GM19463 (cell line): ENCODE results near the gene E4F1.
"Not testable (repeated sequence)": the region's sequence is repeated elsewhere in the genome, so short reads cannot be mapped to it uniquely, and the experiment has no call there.

Experiments
- ATAC-seq: cut with Tn5 transposase; IDR thresholded peaks from one replicate; pipeline ENCODE4 v1.9.1; 2021; ENCODE audit warnings: mild to moderate bottlenecking, moderate library complexity; ENCODE audit not compliant: unreplicated experiment

The E4F1 gene

DNA sequence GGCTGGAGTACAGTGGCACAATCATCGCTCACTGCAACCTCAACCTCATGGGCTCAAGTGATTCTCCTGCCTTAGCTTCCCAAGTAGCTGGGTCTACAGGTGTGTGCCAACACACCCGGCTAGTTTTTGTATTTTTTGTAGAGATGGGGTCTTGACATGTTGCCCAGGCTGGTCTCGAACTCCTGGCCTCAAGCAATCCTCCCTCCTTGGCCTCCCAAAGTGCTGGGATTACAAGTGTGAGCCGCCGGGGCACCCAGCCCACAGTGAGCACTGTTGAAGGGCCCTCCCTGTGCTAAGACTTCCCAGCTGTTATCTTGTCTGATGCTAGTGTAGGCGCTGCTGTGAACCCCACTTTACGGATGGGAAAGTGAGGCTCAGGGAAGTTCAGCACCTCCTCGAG, 35.0 kb upstream of the E4F1 start:
- ATAC-seq, result no peak

DNA sequence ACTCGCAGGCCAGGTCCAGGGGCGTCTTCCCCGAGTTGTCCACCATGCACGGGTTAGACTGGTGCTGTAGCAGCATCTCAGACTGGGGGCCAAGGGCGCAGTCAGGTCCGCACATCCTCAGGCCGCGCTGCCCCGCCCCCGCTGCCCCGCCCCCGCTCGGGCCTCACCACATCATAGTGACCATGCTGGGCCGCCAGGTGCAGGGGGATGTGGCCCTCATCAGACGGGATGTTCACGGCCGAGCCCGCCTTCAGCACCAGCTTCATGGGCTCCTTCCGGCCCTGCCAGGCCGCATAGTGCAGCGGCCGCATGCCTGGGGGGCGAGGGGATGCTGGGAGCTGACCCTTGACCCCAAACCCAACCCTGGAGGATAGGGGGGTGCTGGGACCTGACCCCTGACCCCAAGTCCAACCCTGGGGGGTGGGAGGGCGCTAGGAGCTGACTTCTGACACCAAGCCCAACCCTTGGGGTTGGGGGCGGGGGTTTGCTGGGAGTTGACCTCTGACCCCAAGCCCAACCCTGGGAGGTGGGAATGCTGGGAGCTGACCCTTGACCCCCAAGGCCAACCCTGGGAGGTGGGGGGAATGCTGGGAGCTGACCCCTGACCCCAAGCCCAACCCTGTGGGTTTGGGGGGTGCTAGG, 34.0 kb upstream of the E4F1 start:
- ATAC-seq, result no peak

DNA sequence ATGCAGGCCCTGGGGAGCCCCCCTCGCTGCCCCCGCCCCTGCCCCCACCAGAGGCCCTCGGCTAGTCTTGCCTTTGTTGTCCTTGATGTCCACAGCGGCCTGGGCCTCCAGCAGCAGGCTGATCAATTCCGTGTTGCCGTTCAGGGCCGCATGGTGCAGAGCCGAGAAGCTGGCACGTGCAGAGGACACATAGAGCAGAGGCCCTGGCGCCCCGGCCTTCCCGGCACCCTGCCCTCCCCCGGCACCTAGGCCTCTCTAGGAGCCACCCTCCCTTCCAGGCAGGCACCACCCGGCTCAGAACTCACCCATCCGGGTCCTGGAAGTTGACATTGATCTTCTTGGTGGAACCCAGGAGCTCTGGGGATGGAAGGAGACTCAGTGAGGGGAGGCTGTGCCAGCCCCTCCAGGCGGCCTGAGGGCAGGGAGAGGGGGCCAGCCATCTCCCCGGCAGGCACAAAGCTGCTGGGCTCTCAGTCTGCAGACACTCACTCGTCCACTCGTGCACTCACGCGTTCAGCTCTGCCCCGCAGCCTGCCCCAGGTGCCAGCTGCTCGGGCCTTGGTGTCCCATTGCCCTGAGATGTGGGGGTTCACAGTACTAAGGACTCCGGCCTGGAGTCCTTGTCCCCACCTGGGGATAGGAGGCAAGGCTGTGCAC, 33.3 kb upstream of the E4F1 start:
- ATAC-seq, result no peak

DNA sequence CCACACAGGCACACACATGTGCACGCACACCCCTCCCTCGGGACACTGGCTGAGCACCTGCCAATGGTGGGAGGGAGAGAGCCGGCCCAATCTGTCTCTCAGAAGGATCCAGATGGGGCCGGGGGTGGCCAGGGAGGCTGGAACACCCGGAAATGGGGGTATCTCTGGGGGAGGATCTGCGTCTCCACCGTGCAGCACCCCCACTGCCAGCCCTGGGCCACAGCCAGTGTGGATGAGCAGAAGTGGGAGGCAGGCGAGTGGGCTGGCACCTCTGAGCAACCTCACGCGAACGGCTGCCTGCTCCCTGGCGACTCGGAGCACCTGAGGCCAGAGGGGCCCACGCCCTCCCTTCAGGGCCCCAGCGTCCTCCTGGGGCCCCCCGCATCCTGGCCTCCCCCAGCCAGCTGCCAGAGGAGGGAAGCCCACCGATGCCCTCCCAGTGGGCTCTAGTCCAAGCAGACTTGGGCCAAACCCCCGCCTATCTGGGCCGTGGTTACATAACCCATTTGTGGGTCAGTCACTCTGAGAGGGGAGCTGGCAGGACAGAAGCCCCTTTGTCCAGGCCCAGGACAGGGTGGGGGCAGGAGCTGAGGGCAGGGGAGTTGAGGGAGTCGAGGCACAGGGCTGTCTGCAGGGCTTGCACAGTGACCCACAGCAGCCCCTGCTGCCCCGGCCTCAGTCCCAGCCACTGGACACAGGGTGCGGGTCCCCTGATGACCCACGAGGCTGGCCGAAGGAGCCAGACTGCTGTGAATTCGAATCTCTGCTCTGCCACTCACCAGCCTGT, 32.5 kb upstream of the E4F1 start:
- ATAC-seq, result no peak

DNA sequence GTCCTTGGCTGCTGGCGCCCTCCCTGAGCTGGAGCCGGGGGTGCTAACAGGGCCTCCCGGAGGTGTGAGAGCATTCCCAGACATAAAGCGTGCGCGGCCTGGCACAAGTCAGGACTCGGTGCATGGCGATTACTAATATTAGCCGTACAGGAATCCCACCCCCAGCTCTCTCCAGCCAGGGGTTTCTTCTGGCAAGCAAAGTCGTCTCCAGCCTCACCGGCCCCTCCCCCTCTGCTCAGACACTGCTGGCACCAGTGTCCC, 32.0 kb upstream of the E4F1 start:
- no peak for ATAC-seq

DNA sequence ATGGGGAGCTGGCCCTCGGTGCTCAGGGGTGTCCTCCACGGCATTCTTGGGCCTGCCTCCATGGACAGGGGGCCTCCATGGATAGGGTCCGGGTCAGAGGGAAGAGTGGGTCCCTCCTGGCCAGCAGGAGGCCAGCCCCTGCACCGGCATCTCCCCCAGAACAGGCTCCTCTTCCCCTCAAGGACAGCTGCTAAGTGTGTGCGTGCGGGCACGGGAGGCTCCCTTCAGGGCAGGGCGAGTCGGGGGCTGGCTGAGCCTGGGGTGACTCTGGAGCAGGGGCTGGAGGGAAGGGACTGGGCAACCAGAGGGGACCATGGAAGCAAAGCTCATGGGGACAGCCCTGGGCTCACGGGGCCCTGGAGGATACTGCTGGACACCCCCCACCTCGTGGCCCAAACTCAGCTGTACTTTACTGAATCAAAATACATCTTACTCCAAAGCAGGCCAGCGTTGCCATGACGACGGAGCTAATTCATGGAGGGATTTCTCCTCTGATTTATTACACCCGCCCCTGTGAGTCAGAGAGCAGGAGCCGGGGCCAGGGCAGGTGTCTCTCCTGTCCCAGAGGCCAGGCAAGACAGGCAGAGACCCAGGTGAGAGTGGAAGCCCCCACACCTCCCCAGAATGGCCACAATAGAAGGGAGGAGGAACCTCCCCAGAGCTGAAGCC, 29.1 kb upstream of the E4F1 start:
- ATAC-seq, result no peak

DNA sequence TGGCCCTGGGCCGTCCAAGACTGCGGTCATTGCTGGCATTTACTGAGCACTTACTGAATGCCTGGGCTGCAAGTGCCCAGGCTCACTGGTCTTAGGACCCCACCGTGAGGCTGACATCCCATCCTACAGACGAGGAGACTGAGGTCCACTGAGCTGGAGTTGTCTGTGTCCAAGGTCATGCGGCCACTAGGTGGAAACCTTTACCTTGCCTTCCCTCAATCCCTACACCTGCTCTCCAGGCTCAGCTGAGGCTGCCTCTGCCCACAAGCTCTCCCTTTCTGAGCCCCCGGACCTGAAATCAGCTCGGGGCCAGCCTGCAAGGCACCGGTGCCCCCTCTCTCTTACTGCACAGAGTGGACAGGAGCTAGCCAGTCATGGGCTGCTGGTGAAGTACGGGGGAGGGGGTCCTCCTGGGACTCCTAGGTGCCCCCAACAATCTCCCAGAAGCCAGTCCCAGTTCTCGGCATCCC, 28.5 kb upstream of the E4F1 start:
- ATAC-seq, result no peak

DNA sequence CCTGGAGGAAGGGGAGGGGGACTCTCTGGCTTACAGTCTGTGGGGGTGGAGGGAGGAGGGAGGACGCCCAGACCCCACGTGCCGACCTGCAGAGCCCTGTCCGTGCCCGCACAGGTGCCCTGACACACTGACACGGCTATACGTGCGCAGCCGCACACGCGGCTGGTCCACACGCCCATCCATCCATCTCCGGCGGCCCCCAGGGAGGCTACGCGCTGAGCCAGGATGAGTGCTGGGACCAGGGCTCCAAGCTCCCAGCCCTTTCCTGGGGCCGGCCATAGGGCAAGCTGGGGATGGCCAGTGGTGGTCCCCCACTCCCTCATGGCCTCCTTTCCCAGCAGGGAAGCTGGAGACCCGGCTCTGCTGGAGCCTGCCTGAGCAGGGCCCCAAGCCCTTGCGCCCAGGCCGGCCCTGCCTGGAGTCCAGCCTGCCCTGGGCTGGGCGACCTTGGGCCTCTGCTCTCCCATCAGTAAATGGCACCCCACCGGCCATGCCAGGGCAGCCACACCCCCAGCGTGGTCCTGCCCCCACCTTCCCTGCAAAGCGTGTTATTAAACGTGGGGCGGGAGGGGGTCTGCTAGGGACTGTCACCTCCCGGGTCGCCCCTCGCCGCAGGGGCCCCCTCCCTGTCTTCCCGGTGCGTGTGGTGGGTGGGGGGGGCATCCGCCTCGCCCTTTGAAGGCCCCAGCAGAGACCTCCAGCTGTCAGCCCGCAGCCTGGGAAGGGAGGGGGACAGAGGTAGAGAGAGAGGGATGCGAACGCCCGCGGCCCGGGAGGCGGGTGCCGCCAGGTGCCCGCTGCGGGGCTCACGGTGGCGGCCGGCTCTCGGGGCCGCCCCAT, 27.8 kb upstream of the E4F1 start:
- ATAC-seq, result no peak

DNA sequence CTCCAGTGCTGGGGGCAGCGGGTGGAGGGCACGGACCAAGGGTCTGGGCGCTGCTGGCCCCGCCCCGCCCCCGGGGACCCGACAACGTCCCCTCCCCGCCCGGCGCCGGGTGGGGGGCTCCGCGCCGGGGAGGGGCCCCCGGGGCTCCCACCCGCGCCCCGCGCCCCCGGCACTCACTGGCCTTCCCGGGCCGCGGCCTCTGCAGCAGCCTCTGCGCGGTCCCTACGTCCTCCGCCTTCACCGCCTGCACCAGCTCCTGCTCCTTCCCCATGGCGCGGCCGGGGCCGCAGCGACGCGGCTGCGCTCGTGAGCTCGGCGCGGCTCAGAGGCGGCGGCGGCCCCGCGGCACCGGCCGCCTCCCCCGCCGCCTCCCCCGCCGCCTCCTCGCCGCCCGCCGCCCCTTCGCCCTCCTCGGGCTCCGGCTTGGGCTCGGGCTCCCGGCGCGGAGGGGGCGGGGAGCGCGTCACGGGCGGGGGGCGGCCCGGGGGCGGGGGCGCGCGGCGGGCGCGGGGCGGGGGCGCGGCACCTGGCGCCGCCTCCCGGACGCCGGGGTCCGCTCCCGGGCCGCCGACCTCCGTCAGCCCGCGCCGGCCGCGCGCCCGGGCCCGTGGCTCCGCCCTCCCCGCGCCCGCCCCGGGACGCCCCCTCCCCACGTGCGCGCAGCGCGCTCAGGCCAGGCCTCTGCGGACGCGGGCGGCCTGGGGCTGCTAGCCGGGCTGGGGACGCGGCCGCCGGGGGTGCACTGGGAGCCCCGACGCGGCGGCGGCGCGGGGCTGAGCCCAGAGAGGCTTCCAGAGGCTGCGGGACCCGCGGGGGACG, 27.0 kb upstream of the E4F1 start, which contains the start of gene CASKIN1:
Gene CASKIN1, minus strand, starts transcription at position 444 of the 819 bp plus-strand sequence. Its CDS starts 173 bp downstream, at position 271.
- no peak for ATAC-seq

DNA sequence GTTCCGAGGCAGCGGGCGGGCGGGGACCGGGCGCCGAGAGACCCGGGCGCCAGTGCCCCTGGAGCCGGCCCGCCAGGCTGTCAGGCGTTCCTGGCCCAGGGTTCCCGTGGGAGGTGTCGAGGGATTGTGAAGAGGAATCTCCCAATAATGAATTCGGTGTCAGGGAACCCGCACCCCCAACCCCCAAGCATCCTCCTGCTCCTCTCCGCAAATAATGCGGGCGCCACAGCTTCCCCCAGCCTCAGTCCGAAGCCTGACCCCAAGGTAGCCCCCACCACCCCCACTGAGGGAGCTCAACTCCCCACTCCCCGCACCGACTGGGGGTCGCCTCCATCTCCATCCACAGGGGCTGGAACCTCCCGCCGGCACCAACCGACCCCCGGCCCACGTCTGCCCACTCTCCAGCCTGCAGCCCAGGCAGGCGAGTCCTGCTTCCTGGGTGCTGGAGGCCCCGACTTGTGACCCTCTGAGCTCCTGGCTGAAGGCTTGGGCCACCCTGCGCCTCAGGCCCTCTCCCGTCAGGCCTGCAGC, 26.3 kb upstream of the E4F1 start:
- ATAC-seq, result no peak

DNA sequence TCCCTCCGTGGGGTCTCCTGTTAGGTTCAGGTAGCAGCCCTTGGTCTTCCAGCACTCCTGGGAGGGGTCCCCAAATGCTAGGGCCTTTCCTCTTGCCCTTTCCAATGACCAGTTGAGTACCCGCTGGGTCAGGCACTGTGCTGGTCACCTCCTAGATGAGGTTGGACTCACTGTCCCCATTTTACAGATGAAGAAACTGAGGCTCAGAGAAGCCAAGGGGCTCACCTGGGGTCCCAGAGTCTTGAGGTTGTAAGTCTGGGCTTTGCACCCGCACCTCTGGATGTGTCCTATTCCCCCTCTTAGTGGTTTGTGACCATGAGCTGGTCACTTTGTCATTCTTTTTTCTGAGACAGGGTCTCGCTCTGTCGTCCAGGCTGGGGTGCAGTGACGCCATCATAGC, 25.6 kb upstream of the E4F1 start:
- ATAC-seq, result no peak

DNA sequence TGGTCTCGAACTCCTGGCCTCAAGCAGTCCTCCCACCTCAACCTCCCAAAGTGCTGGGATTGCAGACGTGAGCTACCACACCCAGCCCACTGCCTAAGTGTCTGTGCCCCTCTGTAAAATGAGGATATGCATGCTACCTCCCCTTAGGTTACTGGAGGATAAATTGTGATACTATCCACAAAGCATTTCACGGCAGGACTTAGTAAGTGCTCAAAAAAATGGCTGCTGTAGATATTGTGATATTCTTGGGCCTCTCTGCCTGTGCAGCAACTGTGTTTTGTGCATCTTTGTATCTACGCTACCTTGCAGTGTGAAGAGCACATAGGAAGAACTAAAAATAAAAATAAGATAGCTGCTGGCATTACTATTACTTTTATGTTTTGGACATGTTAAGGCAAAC, 25.1 kb upstream of the E4F1 start:
- no peak for ATAC-seq

DNA sequence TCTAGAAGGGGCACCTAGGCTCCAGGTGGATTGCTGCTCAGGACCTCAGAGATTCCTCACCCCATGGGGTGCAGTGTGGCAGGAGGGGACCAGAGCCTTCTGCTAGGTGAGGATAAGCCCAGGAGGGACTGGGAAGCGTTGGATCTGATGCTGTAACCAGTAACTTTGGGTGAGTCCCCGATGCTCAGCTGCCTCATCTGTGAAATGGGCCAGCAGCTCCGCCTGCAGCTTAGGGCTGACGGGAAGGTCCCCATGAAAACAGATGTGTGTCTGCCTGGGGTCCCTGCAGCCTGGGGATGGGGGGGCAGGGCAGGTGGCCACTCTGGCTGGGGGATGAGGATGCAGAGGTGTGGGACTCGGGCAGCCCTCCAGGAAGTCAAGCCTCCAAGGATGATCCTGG, 24.3 kb upstream of the E4F1 start:
- no peak for ATAC-seq

DNA sequence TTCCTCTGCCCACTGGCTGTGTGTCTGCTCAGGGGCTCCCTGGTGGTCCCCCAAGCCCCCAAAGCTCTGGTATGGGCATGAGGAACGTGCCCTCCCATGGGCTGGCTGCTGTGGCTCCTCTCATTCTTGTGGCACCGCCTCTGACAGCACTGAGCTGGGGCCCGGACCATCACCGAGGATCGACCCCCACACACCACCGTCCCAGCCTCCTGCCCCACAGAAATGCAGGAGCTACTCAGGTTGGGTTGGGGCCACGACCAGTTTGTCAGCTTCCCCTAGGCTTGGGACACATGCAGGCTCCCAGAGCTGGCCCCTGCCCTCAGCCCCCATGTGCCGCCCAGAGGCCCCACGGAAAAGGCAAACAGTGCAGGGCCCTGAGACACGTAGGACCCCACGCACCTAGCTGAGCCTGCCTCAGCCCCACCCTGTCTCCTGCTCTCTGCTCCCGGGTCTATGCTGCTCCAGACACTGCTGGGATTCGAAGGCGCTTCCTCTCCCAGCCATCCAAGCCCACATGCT, 23.7 kb upstream of the E4F1 start:
- ATAC-seq, result no peak

DNA sequence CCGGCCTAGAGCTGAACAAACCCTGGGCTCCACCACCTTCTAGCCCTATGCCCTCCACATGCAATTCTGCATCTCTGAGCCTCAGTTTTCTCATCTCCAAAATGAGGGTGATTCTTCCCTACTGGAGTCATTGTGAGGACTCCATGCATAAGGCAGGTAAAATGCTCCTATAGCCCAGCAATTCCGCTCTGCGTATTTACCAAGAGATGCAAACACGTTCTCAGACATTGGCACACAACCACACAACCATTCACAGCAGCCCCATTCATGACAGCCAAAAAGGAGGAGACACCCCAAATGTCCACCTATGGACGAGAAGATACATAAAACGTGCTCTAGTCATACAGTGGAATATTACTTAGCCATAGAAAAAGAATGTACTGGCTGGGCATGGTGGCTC, 23.1 kb upstream of the E4F1 start:
- ATAC-seq, result no peak

DNA sequence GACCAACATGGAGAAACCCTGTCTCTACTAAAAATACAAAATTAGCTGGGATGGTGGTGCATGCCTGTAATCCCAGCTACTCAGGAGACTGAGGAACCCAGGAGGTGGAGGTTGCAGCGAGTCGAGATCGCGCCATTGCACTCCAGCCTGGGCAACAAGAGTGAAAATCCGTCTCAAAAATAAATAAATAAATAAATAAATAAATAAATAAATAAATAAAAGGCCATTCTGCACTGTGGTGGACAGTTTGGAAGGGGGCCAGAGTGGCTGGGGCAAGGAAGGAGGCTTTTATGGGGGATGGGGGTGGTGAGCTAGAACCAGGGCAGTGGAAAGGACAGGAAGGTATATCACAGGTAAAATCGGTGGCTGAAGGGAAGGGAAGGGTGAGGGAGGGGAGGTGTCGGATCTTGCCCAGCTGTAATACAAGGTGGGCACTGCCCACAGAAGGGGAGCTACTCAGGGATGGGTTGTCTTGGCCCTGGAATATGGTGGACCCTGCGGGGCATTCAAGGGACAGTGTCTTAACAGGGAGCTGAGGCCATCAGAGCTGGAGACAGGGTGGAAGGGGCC, 20.2 kb upstream of the E4F1 start:
- ATAC-seq, result not testable (repeated sequence)

DNA sequence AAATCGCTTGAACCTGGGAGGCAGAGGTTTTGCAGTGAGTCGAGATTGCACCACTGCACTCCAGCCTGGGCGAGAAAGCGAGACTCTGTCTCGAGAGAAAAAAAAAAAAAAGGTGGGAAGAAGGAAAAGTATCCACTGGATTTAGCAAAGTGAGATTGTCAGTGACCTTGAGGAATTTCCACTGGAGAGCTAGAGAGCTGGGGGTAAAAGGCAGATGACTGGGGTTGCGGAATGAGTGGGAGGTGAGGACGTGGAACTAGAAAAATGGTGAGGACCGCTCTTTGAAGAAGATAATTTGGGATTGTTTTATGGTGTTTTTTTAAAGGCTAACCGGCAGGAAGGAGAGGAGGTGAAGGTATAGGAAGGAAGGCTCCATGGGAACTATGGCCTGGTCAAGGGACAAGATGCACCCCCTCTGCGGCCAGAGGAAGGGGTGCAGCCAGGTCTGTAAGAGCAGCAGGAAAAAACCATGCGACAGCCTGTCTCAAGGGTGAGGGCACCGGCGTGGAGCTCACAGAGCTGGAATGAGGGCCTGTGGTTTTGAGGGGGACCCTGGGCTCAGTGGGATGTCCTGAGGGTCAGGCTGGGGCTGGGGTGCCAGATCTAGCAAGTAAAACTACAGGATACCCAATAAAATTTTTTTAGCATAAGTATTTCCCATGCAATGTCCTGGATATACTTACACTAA, 18.8 kb upstream of the E4F1 start:
- no peak for ATAC-seq
